NB4 (cell line): ENCODE measurements around the gene HLA-DPB1.

Experiments used
- CTCF ChIP-seq: IDR thresholded peaks from one replicate; pipeline ENCODE4 v1.5.1; 2012; ENCODE audit warnings: low read depth, low read length
- MAX ChIP-seq: IDR thresholded peaks from 2 replicates; pipeline ENCODE4 v1.6.1; 2011; ENCODE audit warnings: low read depth, low read length

- TF ChIP-seq MAX (no peak), CTCF (no peak)
Observed at GRCh38 chr6:33071569-33071968, 4.2 kb upstream of the HLA-DPB1 start.
